Thoracic aorta (tissue), 2 donors: ENCODE results near the gene GMEB2. TPM values are rescaled to one million over a fixed set of nuclear protein-coding genes. Genes with fewer than 3 reads are reported as not detected.

Experiments used
- ATAC-seq: fragments of 150-250 bp; one replicate; pipeline ENCODE4 v1.8.0; 2017; ENCODE audit warnings: low read depth; ENCODE audit not compliant: insufficient number of reproducible peaks, low FRiP score
- DNase-seq: peaks from one replicate; pipeline ENCODE4 v3.0.0-alpha.2; 2020; ENCODE audit warnings: low spot score
- H3K27ac ChIP-seq, 2 donors: fragments of 200-600 bp; sonication (generic); 1 replicate in 1 of 2; 2 replicates in 1 of 2; pipeline ENCODE4 v1.5.1; 2016; ENCODE audit warnings: mild to moderate bottlenecking in 2 of 2, moderate library complexity in 2 of 2
- H3K27me3 ChIP-seq: fragments of 200-600 bp; sonication (generic); replicated peaks from 2 replicates; pipeline ENCODE4 v1.6.0; 2016; ENCODE audit warnings: mild to moderate bottlenecking; ENCODE audit not compliant: insufficient read depth
- H3K36me3 ChIP-seq: fragments of 200-600 bp; sonication (generic); one replicate; pipeline ENCODE4 v1.5.1; 2016
- H3K4me1 ChIP-seq, 2 donors: fragments of 200-600 bp; sonication (generic); 1 replicate in 1 of 2; 2 replicates in 1 of 2; pipeline versions ENCODE4 v1.5.1 to v1.6.0; 2016; ENCODE audit warnings: low read depth in 2 of 2, mild to moderate bottlenecking in 1 of 2; ENCODE audit not compliant: control insufficient read depth in 1 of 2
- H3K4me3 ChIP-seq: fragments of 200-600 bp; sonication (generic); 2 replicates; pipeline ENCODE4 v1.5.1; 2016; ENCODE audit warnings: mild to moderate bottlenecking
- H3K9me3 ChIP-seq: fragments of 200-600 bp; sonication (generic); 2 replicates; pipeline ENCODE4 v1.5.1; 2016
- total RNA-seq, 2 donors: library from RNA; depleted of rRNA; stranded (reverse); fragments of >200 nt; gene quantifications; one replicate each; pipeline versions ENCODE4 v1.1.0 to v1.2.3, GENCODE V29; 2016
- TF ChIP-seq, protein P1 (sequence below): fragments of 200-600 bp; sonication (generic); IDR thresholded peaks from one replicate; pipeline ENCODE4 v1.5.1; 2019; ENCODE audit warnings: antibody characterized with exemption

The GMEB2 gene
- total RNA-seq, 2 donors from 2014 or later: 10.0 to 14.7 TPM

DNA sequence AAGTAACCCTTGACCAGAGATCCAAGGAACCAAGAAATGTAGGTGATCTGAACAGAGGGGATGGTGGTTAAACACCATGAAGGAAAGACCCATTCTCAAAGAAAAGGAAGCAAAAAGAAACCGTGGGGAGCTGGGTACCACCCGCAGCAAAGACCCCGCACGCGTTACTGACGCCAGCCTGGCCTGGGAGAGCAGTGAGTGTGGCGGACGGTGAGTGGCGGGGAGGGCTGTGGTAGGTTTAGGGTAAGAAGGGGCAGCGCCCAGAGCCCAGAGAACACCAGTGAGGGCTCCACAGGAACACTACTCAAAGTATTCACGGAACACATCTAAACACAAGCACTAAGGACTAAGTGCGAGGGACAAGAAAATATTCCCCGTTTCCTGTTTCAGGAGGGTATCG is 4.2 kb downstream of the GMEB2 start:
- TF ChIP-seq, protein P1, sequence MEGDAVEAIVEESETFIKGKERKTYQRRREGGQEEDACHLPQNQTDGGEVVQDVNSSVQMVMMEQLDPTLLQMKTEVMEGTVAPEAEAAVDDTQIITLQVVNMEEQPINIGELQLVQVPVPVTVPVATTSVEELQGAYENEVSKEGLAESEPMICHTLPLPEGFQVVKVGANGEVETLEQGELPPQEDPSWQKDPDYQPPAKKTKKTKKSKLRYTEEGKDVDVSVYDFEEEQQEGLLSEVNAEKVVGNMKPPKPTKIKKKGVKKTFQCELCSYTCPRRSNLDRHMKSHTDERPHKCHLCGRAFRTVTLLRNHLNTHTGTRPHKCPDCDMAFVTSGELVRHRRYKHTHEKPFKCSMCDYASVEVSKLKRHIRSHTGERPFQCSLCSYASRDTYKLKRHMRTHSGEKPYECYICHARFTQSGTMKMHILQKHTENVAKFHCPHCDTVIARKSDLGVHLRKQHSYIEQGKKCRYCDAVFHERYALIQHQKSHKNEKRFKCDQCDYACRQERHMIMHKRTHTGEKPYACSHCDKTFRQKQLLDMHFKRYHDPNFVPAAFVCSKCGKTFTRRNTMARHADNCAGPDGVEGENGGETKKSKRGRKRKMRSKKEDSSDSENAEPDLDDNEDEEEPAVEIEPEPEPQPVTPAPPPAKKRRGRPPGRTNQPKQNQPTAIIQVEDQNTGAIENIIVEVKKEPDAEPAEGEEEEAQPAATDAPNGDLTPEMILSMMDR: no peak
- Histone ChIP-seq H3K36me3 (peaks cover 12% of the 10 kb centered on the region), H3K27me3 (no peaks in the 10 kb centered on the region), H3K4me3 (no peak overlapping the region), H3K9me3 (no peaks in the 10 kb centered on the region), H3K4me1 (peaks cover 5 to 11% of the 10 kb centered on the region in 2 donors), H3K27ac (no peak overlapping the region)
- DNase-seq (no peak), ATAC-seq (no peak)

DNA sequence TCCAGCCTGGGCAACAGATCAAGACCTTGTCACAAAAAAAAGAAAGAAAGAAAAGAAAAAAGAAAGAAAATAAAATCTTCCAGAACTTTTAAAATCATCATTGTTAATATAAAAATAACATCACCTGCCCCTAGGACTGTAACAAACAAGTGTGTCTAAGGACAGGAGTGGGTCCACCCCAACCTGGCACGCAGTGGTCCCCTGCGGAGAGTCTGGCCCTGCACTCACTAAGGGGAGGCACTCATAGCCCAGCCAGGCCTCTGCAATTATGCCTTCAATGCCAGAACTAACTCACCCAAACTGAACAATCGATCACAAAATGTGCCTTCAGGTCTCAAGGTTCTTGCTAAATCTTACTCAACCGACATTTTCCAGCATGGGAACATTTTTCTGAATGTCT is 4.8 kb downstream of the GMEB2 start:
- Histone ChIP-seq H3K36me3 (peaks cover 14% of the 10 kb centered on the region), H3K4me1 (peaks cover 5 to 11% of the 10 kb centered on the region in 2 donors), H3K9me3 (no peaks in the 10 kb centered on the region), H3K27ac (no peak overlapping the region), H3K4me3 (no peak overlapping the region), H3K27me3 (no peaks in the 10 kb centered on the region)
- TF ChIP-seq, protein P1: no peak
- DNase-seq: no peak
- no peak for ATAC-seq

DNA sequence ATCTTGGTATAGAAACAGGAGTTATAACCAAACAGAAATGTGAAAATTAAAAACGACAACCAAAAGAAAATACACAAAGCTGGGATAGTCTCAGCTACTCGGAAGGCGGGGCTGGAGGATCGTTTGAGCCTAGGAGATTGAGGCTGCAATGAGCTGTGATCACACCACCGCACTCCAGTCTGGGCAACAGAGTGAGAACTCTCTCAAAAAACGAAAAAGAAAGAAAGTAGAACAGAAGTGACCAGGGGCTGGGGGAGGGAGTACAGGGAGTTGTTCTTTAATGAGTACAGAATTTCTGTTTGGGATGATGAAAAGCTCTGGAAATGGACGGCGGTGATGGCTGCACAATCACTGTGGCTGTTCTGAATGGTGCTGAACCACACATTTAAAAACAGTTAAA is 5.9 kb downstream of the GMEB2 start:
- ATAC-seq: no peak
- H3K27ac ChIP-seq: no peak overlapping the region
- no peak overlapping the region for H3K4me3 ChIP-seq
- DNase-seq: no peak
- H3K9me3 ChIP-seq: no peaks in the 10 kb centered on the region
- peaks cover 25% of the 10 kb centered on the region for H3K36me3 ChIP-seq
- TF ChIP-seq, protein P1: no peak
- no peaks in the 10 kb centered on the region for H3K27me3 ChIP-seq
- H3K4me1 ChIP-seq: peaks cover 5 to 10% of the 10 kb centered on the region in 2 donors

DNA sequence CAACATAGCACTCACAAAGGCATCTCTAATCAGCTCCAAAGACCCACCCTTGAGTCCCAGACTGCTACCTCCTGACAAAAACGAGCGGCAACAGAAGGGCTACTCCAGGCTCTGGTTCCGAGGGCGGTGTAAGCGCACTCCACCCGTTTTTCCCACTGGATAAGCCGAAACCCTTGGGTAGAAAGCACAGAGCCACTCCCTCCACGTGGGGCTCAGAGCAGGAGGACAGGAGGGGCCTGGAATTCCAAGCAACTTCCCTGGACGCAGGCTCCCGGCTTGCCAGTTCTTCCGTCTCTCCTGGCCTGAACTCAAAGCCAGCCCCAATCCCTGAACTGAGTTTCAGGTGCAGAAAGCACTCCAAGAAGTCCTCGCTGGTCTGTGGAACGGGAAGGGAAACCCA is 7.4 kb downstream of the GMEB2 start:
- ATAC-seq: no peak
- H3K9me3 ChIP-seq: no peaks in the 10 kb centered on the region

GRCh38 chr20:63619086-63619485 is 7.8 kb downstream of the GMEB2 start:
- Histone ChIP-seq H3K4me3 (no peak overlapping the region), H3K27me3 (no peaks in the 10 kb centered on the region), H3K36me3 (peaks cover 25% of the 10 kb centered on the region), H3K27ac (no peak overlapping the region), H3K9me3 (no peaks in the 10 kb centered on the region), H3K4me1 (no peaks in the 10 kb centered on the region)
- ATAC-seq: no peak
- no peak for DNase-seq
- TF ChIP-seq, protein P1: no peak

More for the DNA sequence above, 7.4 kb downstream of the GMEB2 start:
- Histone ChIP-seq H3K27me3 (no peaks in the 10 kb centered on the region), H3K4me3 (no peak overlapping the region), H3K4me1 (no peaks in the 10 kb centered on the region), H3K36me3 (peaks cover 25% of the 10 kb centered on the region), H3K27ac (no peak overlapping the region)
- no peak for DNase-seq
- TF ChIP-seq, protein P1: no peak
